ENCODE data around the gene EPS8L3. TPM values are rescaled to one million over a fixed set of nuclear protein-coding genes. Genes with fewer than 3 reads are reported as not detected.
A peak's percentile ranks its signal among the peaks of the same experiment; 100 is the strongest.

Gene EPS8L3
- total and polyA plus RNA-seq, 2 experiments from 2014 or later, result not detected

DNA sequence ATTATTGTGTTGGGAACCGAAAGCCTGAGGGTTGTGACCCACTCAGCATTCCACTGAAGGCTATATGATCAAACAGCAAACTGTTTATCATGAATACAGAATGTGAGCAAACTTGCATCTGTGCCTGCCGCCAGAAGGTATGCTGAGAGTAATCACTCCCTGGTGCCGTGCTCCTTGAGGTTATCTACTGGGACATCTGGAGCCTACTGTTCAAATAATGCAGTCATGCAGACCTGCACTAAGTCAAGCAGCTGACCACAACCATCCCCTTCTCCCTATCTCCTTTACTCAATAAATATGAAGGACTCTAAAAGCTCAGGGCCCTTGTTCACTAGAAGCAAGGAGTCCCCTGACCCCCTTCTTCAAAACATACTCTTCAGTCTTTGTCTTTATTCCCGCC, 38.2 kb downstream of the EPS8L3 start:
- no peak overlapping the region for H2AFZ ChIP-seq
- in situ Hi-C loops (cut with MboI), result loop anchor here (10.0 kb wide), 1 partner anchor 181 kb away; the partner anchor contains the start of gene GNAI3

DNA sequence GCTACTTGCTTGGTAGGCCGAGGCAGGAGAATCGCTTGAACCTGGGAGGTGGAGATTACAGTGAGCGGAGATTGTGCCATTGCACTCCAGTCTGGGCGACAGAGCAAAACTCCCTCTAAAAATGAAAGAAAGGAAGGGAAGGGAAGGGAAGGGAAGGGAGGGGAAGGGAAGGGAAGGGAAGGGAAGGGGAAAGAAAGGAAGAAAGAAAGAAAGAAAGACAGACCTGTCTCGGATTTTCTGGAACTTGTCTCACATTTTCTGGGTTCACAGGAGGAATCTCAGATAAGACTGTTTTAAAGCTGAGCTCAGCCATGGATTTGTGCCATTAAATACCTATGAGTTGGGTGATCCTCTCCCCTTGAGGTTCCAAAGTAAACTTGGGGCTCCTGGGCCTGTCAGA, 38.8 kb downstream of the EPS8L3 start:
- Histone ChIP-seq H3F3A (ENCODE audit: insufficient read depth) (peaks cover 1% of the 10 kb centered on the region), H3K4me3 (no peak overlapping the region), H3K79me2 (ENCODE audit: insufficient read depth) (no peaks in the 10 kb centered on the region), H3K27ac (no peak overlapping the region), H3K9me3 (ENCODE audit: low read depth) (no peaks in the 10 kb centered on the region), H3K4me1 (ENCODE audit: insufficient read depth) (peaks cover 8% of the 10 kb centered on the region), H3K27me3 (replicated peaks; ENCODE audit: insufficient read depth) (no peaks in the 10 kb centered on the region), H4K20me1 (ENCODE audit: insufficient read depth) (no peaks in the 10 kb centered on the region), H3K9me2 (ENCODE audit: insufficient read depth) (no peaks in the 10 kb centered on the region), H2AFZ (no peak overlapping the region), H3K9ac (no peak overlapping the region), H3K36me3 (ENCODE audit: low read depth) (no peaks in the 10 kb centered on the region), H3K4me2 (ENCODE audit: unreplicated experiment) (no peak overlapping the region)
- DNase-seq, result no peak
- in situ Hi-C loops (cut with MboI), result loop anchor here (10.0 kb wide), 1 partner anchor 180 kb away; the partner anchor contains the start of gene GNAI3
- TF ChIP-seq EZH2phosphoT487 (IDR thresholded peaks at IDR 0.05; ENCODE audit: insufficient read depth, low read depth), result no peak
- TF ChIP-seq EZH2 (IDR thresholded peaks at IDR 0.05; ENCODE audit: insufficient read depth, poor library complexity, severe bottlenecking), result no peak
- 84 to 92% methylated on average over 4 to 5 of the region's 5 CpGs for WGBS, 2 experiments (ENCODE audit: low coverage in 1 of 2, low lambda C conversion rate in 2 of 2, missing lambda C conversion rate in 2 of 2)

More for the DNA sequence above, 38.2 kb downstream of the EPS8L3 start:
- H3K79me2 ChIP-seq (ENCODE audit: insufficient read depth), result no peaks in the 10 kb centered on the region
- H3K4me1 ChIP-seq (ENCODE audit: insufficient read depth), result peaks cover 7% of the 10 kb centered on the region; the same call in 1 of the 2 replicates
- no peaks in the 10 kb centered on the region for H4K20me1 ChIP-seq (ENCODE audit: insufficient read depth)
- no peaks in the 10 kb centered on the region for H3K9me2 ChIP-seq (ENCODE audit: insufficient read depth)
- WGBS, 2 experiments (ENCODE audit: low coverage in 1 of 2, low lambda C conversion rate in 2 of 2, missing lambda C conversion rate in 2 of 2), result 73 to 83% methylated on average over 4 of the region's 4 CpGs
- no peaks in the 10 kb centered on the region for H3F3A ChIP-seq (ENCODE audit: insufficient read depth)
- H3K27ac ChIP-seq, result no peak overlapping the region
- no peaks in the 10 kb centered on the region for H3K9me3 ChIP-seq (ENCODE audit: low read depth)
- TF ChIP-seq EZH2 (IDR thresholded peaks at IDR 0.05; ENCODE audit: insufficient read depth, poor library complexity, severe bottlenecking) (no peak), EZH2phosphoT487 (IDR thresholded peaks at IDR 0.05; ENCODE audit: insufficient read depth, low read depth) (no peak)
- no peak overlapping the region for H3K4me2 ChIP-seq (ENCODE audit: unreplicated experiment)
- H3K9ac ChIP-seq, result no peak overlapping the region
- no peak for DNase-seq
- H3K4me3 ChIP-seq, result no peak overlapping the region
- H3K27me3 ChIP-seq (replicated peaks; ENCODE audit: insufficient read depth), result no peaks in the 10 kb centered on the region
- H3K36me3 ChIP-seq (ENCODE audit: low read depth), result no peaks in the 10 kb centered on the region

DNA sequence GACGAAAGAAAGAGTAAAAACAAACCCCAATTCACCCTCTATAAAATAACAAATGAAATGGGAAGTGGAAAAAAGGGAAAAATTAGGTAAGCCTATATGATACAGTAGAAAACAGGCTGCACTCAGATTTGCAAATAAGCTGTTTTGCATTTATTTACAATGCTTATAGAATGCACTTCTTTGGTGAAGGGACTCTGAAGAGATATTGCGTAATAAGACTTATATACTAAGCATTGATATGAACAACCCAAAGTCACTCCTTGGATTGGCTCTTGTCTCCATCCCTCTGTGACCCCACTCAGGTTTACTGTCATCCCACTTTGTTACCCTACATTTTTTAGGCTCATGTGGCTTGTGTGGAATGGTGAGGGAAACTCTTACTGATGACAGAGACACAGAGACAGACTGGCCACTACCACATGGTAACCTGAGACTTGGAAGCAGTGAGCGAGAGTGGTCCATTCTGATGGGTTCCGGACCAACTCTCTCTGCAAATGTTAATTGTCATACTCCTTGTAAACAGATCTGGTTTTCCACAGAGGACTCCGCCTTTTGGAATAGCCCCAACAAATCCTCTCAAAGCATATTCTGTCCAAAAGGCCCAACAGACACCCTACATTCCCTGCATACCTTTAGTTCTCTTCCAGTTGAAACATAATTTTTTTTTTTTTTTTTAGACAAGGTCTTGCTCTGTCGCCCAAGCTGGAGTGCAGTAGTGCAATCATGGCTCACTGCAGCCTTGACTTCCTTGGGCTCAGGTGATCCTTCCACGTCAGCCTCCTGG, 40.6 kb downstream of the EPS8L3 start:
- Histone ChIP-seq H3K9ac (no peak overlapping the region), H3K4me2 (ENCODE audit: unreplicated experiment) (no peak overlapping the region), H4K20me1 (ENCODE audit: insufficient read depth) (no peaks in the 10 kb centered on the region), H3K9me3 (ENCODE audit: low read depth) (no peaks in the 10 kb centered on the region), H3K27me3 (replicated peaks; ENCODE audit: insufficient read depth) (no peaks in the 10 kb centered on the region), H3K4me3 (no peak overlapping the region), H3K9me2 (ENCODE audit: insufficient read depth) (no peaks in the 10 kb centered on the region), H3K79me2 (ENCODE audit: insufficient read depth) (no peaks in the 10 kb centered on the region), H3K27ac (no peak overlapping the region), H3K4me1 (ENCODE audit: insufficient read depth) (peaks cover 23% of the 10 kb centered on the region), H2AFZ (0 out of 2 replicates have a peak overlapping the region, but pooled peaks have one; percentile 47), H3K36me3 (ENCODE audit: low read depth) (no peaks in the 10 kb centered on the region), H3F3A (ENCODE audit: insufficient read depth) (peaks cover 19% of the 10 kb centered on the region)
- DNase-seq, result peak; percentile 21
- WGBS, 2 experiments (ENCODE audit: low coverage in 1 of 2, low lambda C conversion rate in 2 of 2, missing lambda C conversion rate in 2 of 2), result 66 to 71% methylated on average over 7 of the region's 7 CpGs
- TF ChIP-seq EZH2 (IDR thresholded peaks at IDR 0.05; ENCODE audit: insufficient read depth, poor library complexity, severe bottlenecking), result no peak
- TF ChIP-seq EZH2phosphoT487 (IDR thresholded peaks at IDR 0.05; ENCODE audit: insufficient read depth, low read depth), result no peak
- in situ Hi-C loops (cut with MboI), result loop anchor here (10.0 kb wide), 1 partner anchor 178 kb away; the partner anchor contains the start of gene GNAI3

DNA sequence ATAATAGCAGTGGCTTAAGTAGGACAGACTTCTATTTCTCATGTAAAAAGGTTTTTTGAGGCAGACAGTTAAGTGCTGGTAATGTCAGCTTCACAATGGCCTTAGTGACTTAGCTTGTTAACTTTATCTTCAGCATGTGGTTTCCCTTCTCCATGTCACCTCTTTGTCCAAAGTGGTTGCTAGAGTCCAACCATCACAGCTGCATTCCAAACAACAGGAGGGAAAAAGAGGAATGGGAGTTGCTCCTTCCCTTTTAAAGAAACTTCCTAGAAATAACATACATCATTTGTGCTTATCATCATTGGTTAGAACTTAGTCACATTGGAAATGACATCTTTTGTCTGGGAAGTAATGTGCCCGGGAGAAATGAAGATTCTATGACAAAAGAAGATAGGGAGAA, 41.8 kb downstream of the EPS8L3 start:
- Histone ChIP-seq H3K36me3 (ENCODE audit: low read depth) (no peaks in the 10 kb centered on the region), H3K4me3 (no peak overlapping the region), H3K27ac (no peak overlapping the region), H3K9ac (no peak overlapping the region), H3K4me2 (ENCODE audit: unreplicated experiment) (no peak overlapping the region), H3K27me3 (replicated peaks; ENCODE audit: insufficient read depth) (no peaks in the 10 kb centered on the region), H4K20me1 (ENCODE audit: insufficient read depth) (no peaks in the 10 kb centered on the region), H3K79me2 (ENCODE audit: insufficient read depth) (no peaks in the 10 kb centered on the region), H3F3A (ENCODE audit: insufficient read depth) (peaks cover 19% of the 10 kb centered on the region), H3K9me2 (ENCODE audit: insufficient read depth) (no peaks in the 10 kb centered on the region), H3K9me3 (ENCODE audit: low read depth) (no peaks in the 10 kb centered on the region), H3K4me1 (ENCODE audit: insufficient read depth) (peaks cover 23% of the 10 kb centered on the region), H2AFZ (no peak overlapping the region)
- TF ChIP-seq EZH2 (IDR thresholded peaks at IDR 0.05; ENCODE audit: insufficient read depth, poor library complexity, severe bottlenecking), result no peak
- TF ChIP-seq EZH2phosphoT487 (IDR thresholded peaks at IDR 0.05; ENCODE audit: insufficient read depth, low read depth), result no peak
- in situ Hi-C loops (cut with MboI), result loop anchor here (10.0 kb wide), 1 partner anchor 177 kb away; the partner anchor contains the start of gene GNAI3
- no peak for DNase-seq
- WGBS, 2 experiments (ENCODE audit: low coverage in 1 of 2, low lambda C conversion rate in 2 of 2, missing lambda C conversion rate in 2 of 2), result 96 to 100% methylated on average over 1 of the region's 1 CpG

Data from GM23248 (cell line).